Mesenchymal stem cell (in vitro differentiated cells and primary cell): ENCODE results near the gene DOCK10.
A peak's percentile ranks its signal among the peaks of the same experiment; 100 is the strongest.

Experiments used
- DNase-seq: peaks from one replicate; pipeline ENCODE4 v3.0.0-alpha.2; 2013
- H2AFZ ChIP-seq: one replicate; pipeline ENCODE4 v1.6.1; 2013; ENCODE audit warnings: low read depth, mild to moderate bottlenecking, control low read depth, inconsistent platforms, low read length, moderate library complexity
- H2AK5ac ChIP-seq: 2 replicates; pipeline ENCODE4 v1.6.1; 2013; ENCODE audit warnings: low read length, moderate library complexity, mild to moderate bottlenecking, inconsistent platforms; ENCODE audit not compliant: severe bottlenecking
- H2BK120ac ChIP-seq: one replicate; pipeline ENCODE4 v1.6.1; 2013; ENCODE audit warnings: low read depth, mild to moderate bottlenecking, inconsistent platforms, low read length, moderate library complexity
- H2BK12ac ChIP-seq, 2 experiments: one replicate each; pipeline ENCODE4 v1.6.1; 2013; ENCODE audit warnings: inconsistent platforms in 2 of 2, low read length in 2 of 2, mild to moderate bottlenecking in 2 of 2, moderate library complexity in 2 of 2, control low read depth in 1 of 2
- H2BK15ac ChIP-seq: one replicate; pipeline ENCODE4 v1.6.1; 2013; ENCODE audit warnings: mild to moderate bottlenecking, low read depth, inconsistent platforms; ENCODE audit not compliant: poor library complexity, severe bottlenecking
- H2BK5ac ChIP-seq: 2 replicates; pipeline ENCODE4 v1.6.1; 2013; ENCODE audit warnings: low read depth, mild to moderate bottlenecking, low read length, control low read depth, inconsistent platforms; ENCODE audit not compliant: poor library complexity, severe bottlenecking
- H3K14ac ChIP-seq, 2 experiments: one replicate each; pipeline ENCODE4 v1.6.1; 2013; ENCODE audit warnings: inconsistent platforms in 2 of 2, low read length in 2 of 2, control low read depth in 1 of 2, mild to moderate bottlenecking in 1 of 2, moderate library complexity in 1 of 2
- H3K18ac ChIP-seq, 2 experiments: one replicate each; pipeline ENCODE4 v1.6.1; 2013; ENCODE audit warnings: inconsistent platforms in 2 of 2, low read length in 2 of 2, control low read depth in 1 of 2, low read depth in 1 of 2, mild to moderate bottlenecking in 1 of 2
- H3K23ac ChIP-seq, 2 experiments: one replicate each; pipeline ENCODE4 v1.6.1; 2013; ENCODE audit warnings: inconsistent platforms in 2 of 2, low read length in 2 of 2, mild to moderate bottlenecking in 2 of 2, moderate library complexity in 2 of 2, control low read depth in 1 of 2
- H3K27ac ChIP-seq: 2 replicates; pipeline ENCODE4 v1.5.1; 2013; ENCODE audit warnings: mild to moderate bottlenecking, moderate library complexity, low read length, control low read depth, inconsistent platforms; ENCODE audit not compliant: poor library complexity, severe bottlenecking
- H3K27me3 ChIP-seq, 2 experiments: 2 replicates each; pipeline versions ENCODE4 v1.6.1 to v1.7.0; 2013; ENCODE audit warnings: low read length in 2 of 2, mild to moderate bottlenecking in 2 of 2, moderate library complexity in 2 of 2, control low read depth in 1 of 2, inconsistent platforms in 1 of 2; ENCODE audit not compliant: control insufficient read depth in 1 of 2, insufficient read depth in 1 of 2
- H3K36me3 ChIP-seq, 2 experiments: 2 replicates each; pipeline versions ENCODE4 v1.6.1 to v1.7.0; 2013; ENCODE audit warnings: low read length in 2 of 2, control low read depth in 1 of 2, inconsistent platforms in 1 of 2, low read depth in 1 of 2, mild to moderate bottlenecking in 1 of 2; ENCODE audit not compliant: insufficient read depth in 2 of 2, control insufficient read depth in 1 of 2
- H3K4ac ChIP-seq, 2 experiments: one replicate each; pipeline ENCODE4 v1.6.1; 2013; ENCODE audit warnings: inconsistent platforms in 2 of 2, low read length in 2 of 2, mild to moderate bottlenecking in 2 of 2, moderate library complexity in 2 of 2, control low read depth in 1 of 2, low read depth in 1 of 2
- H3K4me1 ChIP-seq: 2 replicates; pipeline ENCODE4 v1.6.1; 2013; ENCODE audit warnings: low read depth, low read length, control low read depth; ENCODE audit not compliant: control insufficient read depth, insufficient read depth
- H3K4me2 ChIP-seq: 2 replicates; pipeline ENCODE4 v1.6.1; 2013; ENCODE audit warnings: low read length, mild to moderate bottlenecking, inconsistent platforms; ENCODE audit not compliant: poor library complexity, severe bottlenecking
- H3K4me3 ChIP-seq, 2 experiments: 2 replicates each; pipeline versions ENCODE4 v1.5.1 to v1.7.0; 2013; ENCODE audit warnings: low read length in 2 of 2, mild to moderate bottlenecking in 2 of 2, control low read depth in 1 of 2, low read depth in 1 of 2; ENCODE audit not compliant: insufficient read depth in 1 of 2
- H3K79me1 ChIP-seq: replicated peaks from 2 replicates; pipeline ENCODE4 v1.6.1; 2013; ENCODE audit warnings: mild to moderate bottlenecking, control low read depth, low read length, inconsistent platforms; ENCODE audit not compliant: poor library complexity, severe bottlenecking
- H3K9ac ChIP-seq: 2 replicates; pipeline ENCODE4 v1.7.0; 2013; ENCODE audit warnings: mild to moderate bottlenecking, low read length, moderate library complexity
- H3K9me3 ChIP-seq: 2 replicates; pipeline ENCODE4 v1.7.0; 2013; ENCODE audit warnings: mild to moderate bottlenecking, low read length; ENCODE audit not compliant: control insufficient read depth
- H4K8ac ChIP-seq: one replicate; pipeline ENCODE4 v1.6.1; 2013; ENCODE audit warnings: inconsistent platforms, mild to moderate bottlenecking, low read length, moderate library complexity
- H4K91ac ChIP-seq: one replicate; pipeline ENCODE4 v1.6.1; 2013; ENCODE audit warnings: mild to moderate bottlenecking, low read length, inconsistent platforms
- whole genome bisulfite sequencing: methylation state at CpG from one replicate; pipeline ENCODE4 v1.1.7; 2013; ENCODE audit warnings: mixed read lengths; 5-methylcytosine and 5-hydroxymethylcytosine counted together

DOCK10 gene

GRCh38 chr2:225064362-225064761 is 22.1 kb upstream of the DOCK10 start:
- H3K9ac ChIP-seq = no peak overlapping the region
- peaks cover 4% of the 10 kb centered on the region for H3K9me3 ChIP-seq
- 46% methylated on average over 2 of the region's 2 CpGs for WGBS
- H2AK5ac ChIP-seq = no peak overlapping the region
- H3K23ac ChIP-seq = no peak overlapping the region
- H4K8ac ChIP-seq = no peak overlapping the region
- no peaks in the 10 kb centered on the region for H3K27me3 ChIP-seq
- H2BK12ac ChIP-seq = no peak overlapping the region
- H2BK120ac ChIP-seq = no peak overlapping the region
- no peak overlapping the region for H3K4ac ChIP-seq
- H3K79me1 ChIP-seq = no peaks in the 10 kb centered on the region
- no peaks in the 10 kb centered on the region for H3K4me1 ChIP-seq
- H3K36me3 ChIP-seq = no peaks in the 10 kb centered on the region
- no peak overlapping the region for H3K4me2 ChIP-seq
- no peak overlapping the region for H3K4me3 ChIP-seq
- no peak overlapping the region for H3K14ac ChIP-seq
- H2BK15ac ChIP-seq = no peak overlapping the region
- DNase-seq = no peak
- H2BK5ac ChIP-seq = no peak overlapping the region
- no peak overlapping the region for H2AFZ ChIP-seq
- H4K91ac ChIP-seq = no peak overlapping the region
- no peak overlapping the region for H3K27ac ChIP-seq
- no peak overlapping the region for H3K18ac ChIP-seq

GRCh38 chr2:225056330-225057073 is 14.2 kb upstream of the DOCK10 start:
- 93% methylated on average over 1 of the region's 2 CpGs for WGBS
- H2BK15ac ChIP-seq = no peak overlapping the region
- no peaks in the 10 kb centered on the region for H3K4me1 ChIP-seq
- H3K14ac ChIP-seq = no peak overlapping the region
- peak; percentile 75 for DNase-seq
- no peaks in the 10 kb centered on the region for H3K27me3 ChIP-seq
- no peak overlapping the region for H2BK120ac ChIP-seq
- H3K79me1 ChIP-seq = no peaks in the 10 kb centered on the region
- H3K18ac ChIP-seq = no peak overlapping the region
- no peak overlapping the region for H3K4me3 ChIP-seq
- H3K4ac ChIP-seq = no peak overlapping the region
- no peak overlapping the region for H2AK5ac ChIP-seq
- H2BK5ac ChIP-seq = no peak overlapping the region
- no peak overlapping the region for H2AFZ ChIP-seq
- H3K9ac ChIP-seq = no peak overlapping the region
- no peak overlapping the region for H4K8ac ChIP-seq
- H3K9me3 ChIP-seq = no peaks in the 10 kb centered on the region
- H4K91ac ChIP-seq = no peak overlapping the region
- no peak overlapping the region for H3K27ac ChIP-seq
- no peak overlapping the region for H3K23ac ChIP-seq
- H2BK12ac ChIP-seq = no peak overlapping the region
- no peaks in the 10 kb centered on the region for H3K36me3 ChIP-seq
- H3K4me2 ChIP-seq = no peak overlapping the region

GRCh38 chr2:225055714-225056113 is 13.4 kb upstream of the DOCK10 start:
- H3K36me3 ChIP-seq = no peaks in the 10 kb centered on the region
- H3K4me2 ChIP-seq = no peak overlapping the region
- H3K4me3 ChIP-seq = no peak overlapping the region
- H3K79me1 ChIP-seq = no peaks in the 10 kb centered on the region
- H3K9me3 ChIP-seq = no peaks in the 10 kb centered on the region
- H2BK12ac ChIP-seq = peak overlapping the region in 1 of 2 experiments; percentile 76
- H2AFZ ChIP-seq = no peak overlapping the region
- no peak overlapping the region for H3K27ac ChIP-seq
- peak overlapping the region; percentile 19 for H4K91ac ChIP-seq
- no peak for DNase-seq
- H3K23ac ChIP-seq = no peak overlapping the region
- H2BK5ac ChIP-seq = no peak overlapping the region
- no peaks in the 10 kb centered on the region for H3K27me3 ChIP-seq
- H2AK5ac ChIP-seq = no peak overlapping the region
- H3K4ac ChIP-seq = no peak overlapping the region
- no CpG with 5 or more reads among the region's 1 CpG for WGBS
- H3K14ac ChIP-seq = no peak overlapping the region
- H3K9ac ChIP-seq = no peak overlapping the region
- H3K4me1 ChIP-seq = no peaks in the 10 kb centered on the region
- H4K8ac ChIP-seq = no peak overlapping the region
- no peak overlapping the region for H3K18ac ChIP-seq
- H2BK120ac ChIP-seq = no peak overlapping the region
- no peak overlapping the region for H2BK15ac ChIP-seq

DNA sequence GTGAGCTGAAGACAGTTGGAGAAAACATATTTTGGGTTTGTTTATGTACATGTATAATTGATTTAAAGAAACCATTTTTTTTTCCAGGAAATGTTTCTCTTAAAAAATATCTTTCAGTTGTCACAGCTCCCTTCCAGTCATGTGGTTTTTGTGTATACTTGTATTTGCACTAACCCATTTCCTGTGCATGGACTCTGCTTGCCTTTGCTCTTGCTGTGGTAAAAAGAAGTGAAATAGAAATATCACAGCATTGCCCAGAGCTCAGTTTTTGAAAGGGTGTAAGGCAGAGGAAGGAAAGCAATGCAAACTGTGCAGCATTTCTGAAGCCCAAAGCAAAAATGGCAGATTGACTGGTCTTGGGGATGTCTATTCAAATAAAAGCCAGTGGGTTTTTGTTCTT is 10.4 kb upstream of the DOCK10 start:
- Histone ChIP-seq H3K18ac (no peak overlapping the region), H3K4me2 (no peak overlapping the region), H3K27ac (no peak overlapping the region), H2BK5ac (no peak overlapping the region), H3K9ac (no peak overlapping the region), H2BK15ac (no peak overlapping the region), H2BK12ac (no peak overlapping the region), H3K9me3 (no peaks in the 10 kb centered on the region), H3K4ac (no peak overlapping the region), H3K4me1 (no peaks in the 10 kb centered on the region), H3K36me3 (no peaks in the 10 kb centered on the region), H3K14ac (no peak overlapping the region), H2AK5ac (no peak overlapping the region), H4K8ac (no peak overlapping the region), H2BK120ac (no peak overlapping the region), H4K91ac (no peak overlapping the region), H3K4me3 (no peak overlapping the region), H3K79me1 (no peaks in the 10 kb centered on the region), H2AFZ (no peak overlapping the region), H3K23ac (no peak overlapping the region), H3K27me3 (no peaks in the 10 kb centered on the region)
- peak; percentile 33 for DNase-seq
